GM23338 (cell line): ENCODE data around the gene UBXN10. TPM values are rescaled to one million over a fixed set of nuclear protein-coding genes. Genes with fewer than 3 reads are reported as not detected.
A peak's percentile ranks its signal among the peaks of the same experiment; 100 is the strongest.

Experiments
- ATAC-seq: fragments of 200-7000 bp; cut with Tn5 transposase; 3 replicates; pipeline ENCODE4 v1.9.1; 2020
- DNase-seq: peaks from one replicate; pipeline ENCODE4 v3.0.0-alpha.2; 2015; ENCODE audit warnings: low spot score
- H2AFZ ChIP-seq: fragments of 200-600 bp; sonication (generic); 2 replicates; pipeline ENCODE4 v1.8.0; 2016; ENCODE audit warnings: antibody characterized with exemption, mild to moderate bottlenecking, moderate library complexity
- H3F3A ChIP-seq: fragments of 200-600 bp; sonication (generic); replicated peaks from 2 replicates; pipeline ENCODE4 v1.8.0; 2017; ENCODE audit warnings: antibody characterized with exemption, mixed run types, low read depth
- H3K27ac ChIP-seq: fragments of 200-600 bp; sonication (generic); 2 replicates; pipeline ENCODE4 v1.6.1; 2016; ENCODE audit warnings: low read depth
- H3K27me3 ChIP-seq: fragments of 200-600 bp; sonication (generic); 2 replicates; pipeline ENCODE4 v1.8.0; 2016; ENCODE audit warnings: mild to moderate bottlenecking, mixed run types, moderate library complexity; ENCODE audit not compliant: insufficient read depth
- H3K36me3 ChIP-seq: fragments of 200-600 bp; sonication (generic); 2 replicates; pipeline ENCODE4 v1.8.0; 2016; ENCODE audit warnings: mild to moderate bottlenecking; ENCODE audit not compliant: insufficient read depth
- H3K4me1 ChIP-seq: fragments of 200-600 bp; sonication (generic); 2 replicates; pipeline ENCODE4 v1.8.0; 2016; ENCODE audit warnings: mild to moderate bottlenecking, moderate library complexity; ENCODE audit not compliant: insufficient read depth
- H3K4me2 ChIP-seq: fragments of 200-600 bp; sonication (generic); 2 replicates; pipeline ENCODE4 v1.7.1; 2017; ENCODE audit warnings: mixed run types
- H3K4me3 ChIP-seq: fragments of 200-600 bp; sonication (generic); 2 replicates; pipeline ENCODE4 v1.6.1; 2016; ENCODE audit warnings: mixed run types
- H3K79me2 ChIP-seq: fragments of 200-600 bp; sonication (generic); replicated peaks from 2 replicates; pipeline ENCODE4 v1.8.0; 2017; ENCODE audit warnings: mild to moderate bottlenecking; ENCODE audit not compliant: insufficient read depth
- H3K9me2 ChIP-seq: fragments of 200-600 bp; sonication (generic); 2 replicates; pipeline ENCODE4 v1.8.0; 2017; ENCODE audit not compliant: insufficient read depth
- H4K20me1 ChIP-seq: fragments of 200-600 bp; sonication (generic); replicated peaks from 2 replicates; pipeline ENCODE4 v1.8.0; 2017; ENCODE audit warnings: mild to moderate bottlenecking; ENCODE audit not compliant: insufficient read depth
- H3K27ac Mint-ChIP-seq: 2 replicates; pipeline ENCODE4 v1.8.0; 2020; ENCODE audit warnings: inconsistent platforms, mild to moderate bottlenecking, moderate library complexity, mixed read lengths
- H3K27me3 Mint-ChIP-seq: 3 replicates; pipeline ENCODE4 v1.8.0; 2022; ENCODE audit warnings: low read depth, mild to moderate bottlenecking, moderate library complexity, mixed read lengths, inconsistent platforms; ENCODE audit not compliant: insufficient read depth, poor library complexity
- H3K36me3 Mint-ChIP-seq: 3 replicates; pipeline ENCODE4 v1.8.0; 2021; ENCODE audit warnings: low read depth, mild to moderate bottlenecking, inconsistent platforms, moderate library complexity, mixed read lengths
- H3K4me1 Mint-ChIP-seq: 3 replicates; pipeline ENCODE4 v1.8.0; 2020; ENCODE audit warnings: mild to moderate bottlenecking, inconsistent platforms, mixed read lengths
- H3K4me3 Mint-ChIP-seq: 3 replicates; pipeline ENCODE4 v1.8.0; 2021; ENCODE audit warnings: moderate library complexity, mild to moderate bottlenecking, inconsistent platforms, mixed read lengths
- H3K9me3 Mint-ChIP-seq: 3 replicates; pipeline ENCODE4 v1.8.0; 2020; ENCODE audit warnings: moderate library complexity, mild to moderate bottlenecking, inconsistent platforms, mixed read lengths
- EZH2 ChIP-seq: fragments of 200-600 bp; sonication (generic); IDR thresholded peaks from one replicate; pipeline ENCODE4 v1.8.0; 2017; ENCODE audit warnings: antibody characterized with exemption, mild to moderate bottlenecking, low read depth; ENCODE audit not compliant: unreplicated experiment
- POLR2AphosphoS5 ChIP-seq: IDR thresholded peaks from 2 replicates; pipeline ENCODE4 v1.6.1; 2016; ENCODE audit warnings: antibody characterized with exemption, low read depth
- polyA plus RNA-seq: library from polyadenylated mRNA; unstranded; fragments of >200 nt; fragmentation: Nextera tagmentation; extraction: Ambion mirVana; gene quantifications from 2 replicates; pipeline ENCODE4 v1.2.1, GENCODE V29; 2016
- total RNA-seq: library from RNA; depleted of rRNA; stranded (reverse); fragments of >200 nt; shearing (Covaris generic); gene quantifications from 2 replicates; pipeline ENCODE4 v1.2.3, GENCODE V29; 2014
- TF ChIP-seq, protein P1 (sequence below): IDR thresholded peaks from 2 replicates; pipeline ENCODE4 v1.6.1; 2016; ENCODE audit warnings: antibody characterized with exemption
- TF ChIP-seq, protein P2 (sequence below): fragments of 250-450 bp; sonication (Bioruptor Pico); IDR thresholded peaks from 2 replicates; pipeline ENCODE4 v1.5.0; 2020; ENCODE audit warnings: mild to moderate bottlenecking, moderate library complexity

UBXN10 gene
- total and polyA plus RNA-seq, 2 experiments from 2014 or later, result 0.27 to 0.69 TPM

DNA sequence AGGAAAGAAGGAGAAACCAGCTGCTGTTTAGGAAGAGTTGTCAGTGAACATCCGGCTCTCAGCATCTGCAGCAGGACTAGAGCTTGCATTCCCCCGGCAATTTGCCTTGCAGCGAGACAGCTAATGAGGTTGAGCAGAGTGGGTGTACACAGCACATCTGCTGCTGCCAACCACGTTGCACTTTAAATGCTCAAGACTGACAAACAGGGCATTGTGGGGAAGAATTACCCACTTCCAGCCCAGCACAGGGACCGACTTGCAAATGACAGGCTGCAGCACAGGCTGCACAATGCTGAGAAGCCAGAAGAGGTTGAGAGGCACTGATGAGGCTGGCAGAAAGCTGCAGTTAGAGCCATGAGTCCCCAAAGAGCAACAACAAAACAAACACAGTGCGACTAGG, 48.0 kb downstream of the UBXN10 start:
- H3K79me2 ChIP-seq, result no peaks in the 10 kb centered on the region
- H3K9me2 ChIP-seq, result no peaks in the 10 kb centered on the region
- H3K4me1 ChIP-seq, result no peaks in the 10 kb centered on the region
- H3K27me3 ChIP-seq, result no peaks in the 10 kb centered on the region
- no peak for DNase-seq
- Mint-ChIP-seq H3K36me3 (no peaks in the 10 kb centered on the region), H3K4me1 (peaks cover 18% of the 10 kb centered on the region), H3K27me3 (peaks cover 4% of the 10 kb centered on the region), H3K9me3 (no peaks in the 10 kb centered on the region), H3K27ac (no peak overlapping the region), H3K4me3 (no peak overlapping the region)
- H3K4me3 ChIP-seq, result no peak overlapping the region
- TF ChIP-seq POLR2AphosphoS5, result no peak
- no peak for TF ChIP-seq EZH2
- TF ChIP-seq, protein P1, sequence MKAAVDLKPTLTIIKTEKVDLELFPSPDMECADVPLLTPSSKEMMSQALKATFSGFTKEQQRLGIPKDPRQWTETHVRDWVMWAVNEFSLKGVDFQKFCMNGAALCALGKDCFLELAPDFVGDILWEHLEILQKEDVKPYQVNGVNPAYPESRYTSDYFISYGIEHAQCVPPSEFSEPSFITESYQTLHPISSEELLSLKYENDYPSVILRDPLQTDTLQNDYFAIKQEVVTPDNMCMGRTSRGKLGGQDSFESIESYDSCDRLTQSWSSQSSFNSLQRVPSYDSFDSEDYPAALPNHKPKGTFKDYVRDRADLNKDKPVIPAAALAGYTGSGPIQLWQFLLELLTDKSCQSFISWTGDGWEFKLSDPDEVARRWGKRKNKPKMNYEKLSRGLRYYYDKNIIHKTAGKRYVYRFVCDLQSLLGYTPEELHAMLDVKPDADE, result no peak
- TF ChIP-seq, protein P2, sequence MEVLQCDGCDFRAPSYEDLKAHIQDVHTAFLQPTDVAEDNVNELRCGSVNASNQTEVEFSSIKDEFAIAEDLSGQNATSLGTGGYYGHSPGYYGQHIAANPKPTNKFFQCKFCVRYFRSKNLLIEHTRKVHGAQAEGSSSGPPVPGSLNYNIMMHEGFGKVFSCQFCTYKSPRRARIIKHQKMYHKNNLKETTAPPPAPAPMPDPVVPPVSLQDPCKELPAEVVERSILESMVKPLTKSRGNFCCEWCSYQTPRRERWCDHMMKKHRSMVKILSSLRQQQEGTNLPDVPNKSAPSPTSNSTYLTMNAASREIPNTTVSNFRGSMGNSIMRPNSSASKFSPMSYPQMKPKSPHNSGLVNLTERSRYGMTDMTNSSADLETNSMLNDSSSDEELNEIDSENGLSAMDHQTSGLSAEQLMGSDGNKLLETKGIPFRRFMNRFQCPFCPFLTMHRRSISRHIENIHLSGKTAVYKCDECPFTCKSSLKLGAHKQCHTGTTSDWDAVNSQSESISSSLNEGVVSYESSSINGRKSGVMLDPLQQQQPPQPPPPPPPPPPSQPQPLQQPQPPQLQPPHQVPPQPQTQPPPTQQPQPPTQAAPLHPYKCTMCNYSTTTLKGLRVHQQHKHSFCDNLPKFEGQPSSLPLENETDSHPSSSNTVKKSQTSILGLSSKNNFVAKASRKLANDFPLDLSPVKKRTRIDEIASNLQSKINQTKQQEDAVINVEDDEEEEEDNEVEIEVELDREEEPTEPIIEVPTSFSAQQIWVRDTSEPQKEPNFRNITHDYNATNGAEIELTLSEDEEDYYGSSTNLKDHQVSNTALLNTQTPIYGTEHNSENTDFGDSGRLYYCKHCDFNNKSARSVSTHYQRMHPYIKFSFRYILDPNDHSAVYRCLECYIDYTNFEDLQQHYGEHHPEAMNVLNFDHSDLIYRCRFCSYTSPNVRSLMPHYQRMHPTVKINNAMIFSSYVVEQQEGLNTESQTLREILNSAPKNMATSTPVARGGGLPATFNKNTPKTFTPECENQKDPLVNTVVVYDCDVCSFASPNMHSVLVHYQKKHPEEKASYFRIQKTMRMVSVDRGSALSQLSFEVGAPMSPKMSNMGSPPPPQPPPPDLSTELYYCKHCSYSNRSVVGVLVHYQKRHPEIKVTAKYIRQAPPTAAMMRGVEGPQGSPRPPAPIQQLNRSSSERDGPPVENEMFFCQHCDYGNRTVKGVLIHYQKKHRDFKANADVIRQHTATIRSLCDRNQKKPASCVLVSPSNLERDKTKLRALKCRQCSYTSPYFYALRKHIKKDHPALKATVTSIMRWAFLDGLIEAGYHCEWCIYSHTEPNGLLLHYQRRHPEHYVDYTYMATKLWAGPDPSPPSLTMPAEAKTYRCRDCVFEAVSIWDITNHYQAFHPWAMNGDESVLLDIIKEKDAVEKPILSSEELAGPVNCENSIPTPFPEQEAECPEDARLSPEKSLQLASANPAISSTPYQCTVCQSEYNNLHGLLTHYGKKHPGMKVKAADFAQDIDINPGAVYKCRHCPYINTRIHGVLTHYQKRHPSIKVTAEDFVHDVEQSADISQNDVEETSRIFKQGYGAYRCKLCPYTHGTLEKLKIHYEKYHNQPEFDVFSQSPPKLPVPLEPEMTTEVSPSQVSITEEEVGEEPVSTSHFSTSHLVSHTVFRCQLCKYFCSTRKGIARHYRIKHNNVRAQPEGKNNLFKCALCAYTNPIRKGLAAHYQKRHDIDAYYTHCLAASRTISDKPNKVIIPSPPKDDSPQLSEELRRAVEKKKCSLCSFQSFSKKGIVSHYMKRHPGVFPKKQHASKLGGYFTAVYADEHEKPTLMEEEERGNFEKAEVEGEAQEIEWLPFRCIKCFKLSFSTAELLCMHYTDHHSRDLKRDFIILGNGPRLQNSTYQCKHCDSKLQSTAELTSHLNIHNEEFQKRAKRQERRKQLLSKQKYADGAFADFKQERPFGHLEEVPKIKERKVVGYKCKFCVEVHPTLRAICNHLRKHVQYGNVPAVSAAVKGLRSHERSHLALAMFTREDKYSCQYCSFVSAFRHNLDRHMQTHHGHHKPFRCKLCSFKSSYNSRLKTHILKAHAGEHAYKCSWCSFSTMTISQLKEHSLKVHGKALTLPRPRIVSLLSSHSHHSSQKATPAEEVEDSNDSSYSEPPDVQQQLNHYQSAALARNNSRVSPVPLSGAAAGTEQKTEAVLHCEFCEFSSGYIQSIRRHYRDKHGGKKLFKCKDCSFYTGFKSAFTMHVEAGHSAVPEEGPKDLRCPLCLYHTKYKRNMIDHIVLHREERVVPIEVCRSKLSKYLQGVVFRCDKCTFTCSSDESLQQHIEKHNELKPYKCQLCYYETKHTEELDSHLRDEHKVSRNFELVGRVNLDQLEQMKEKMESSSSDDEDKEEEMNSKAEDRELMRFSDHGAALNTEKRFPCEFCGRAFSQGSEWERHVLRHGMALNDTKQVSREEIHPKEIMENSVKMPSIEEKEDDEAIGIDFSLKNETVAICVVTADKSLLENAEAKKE (CRISPR knock-in tag), result no peak
- no peaks in the 10 kb centered on the region for H4K20me1 ChIP-seq
- H3F3A ChIP-seq, result no peaks in the 10 kb centered on the region
- H3K36me3 ChIP-seq, result no peaks in the 10 kb centered on the region
- no peak overlapping the region for H3K27ac ChIP-seq
- peak; percentile 31; the same call in 1 of the 3 replicates for ATAC-seq
- no peak overlapping the region for H3K4me2 ChIP-seq
- H2AFZ ChIP-seq, result peak overlapping the region; percentile 90
